GM10248 (cell line): ENCODE data around the gene LMO2.

Experiments
- CTCF ChIA-PET: fragments of 300-600 bp; sonication (Branson Sonifier 250); formaldehyde crosslinking; extraction: SDS; loops from one replicate; lab custom pipeline; 2021; ENCODE audit warnings: antibody characterized with exemption; lab: Yijun Ruan, JAX
- POLR2A ChIA-PET: fragments of 350-650 bp; sonication (Branson Sonifier 250); formaldehyde crosslinking; extraction: SDS; loops from one replicate; lab custom pipeline; 2020; ENCODE audit warnings: antibody characterized with exemption; lab: Yijun Ruan, JAX
- DNase-seq: peaks from one replicate; pipeline ENCODE4 v3.0.0; 2012; ENCODE audit errors: extremely low spot score
- TF ChIP-seq, protein P1 (sequence below): IDR thresholded peaks from 2 replicates; pipeline ENCODE4 v1.5.1; 2012; ENCODE audit warnings: mild to moderate bottlenecking, low read depth; ENCODE audit errors: extremely low read depth, missing control alignments, control extremely low read depth

The LMO2 gene

DNA sequence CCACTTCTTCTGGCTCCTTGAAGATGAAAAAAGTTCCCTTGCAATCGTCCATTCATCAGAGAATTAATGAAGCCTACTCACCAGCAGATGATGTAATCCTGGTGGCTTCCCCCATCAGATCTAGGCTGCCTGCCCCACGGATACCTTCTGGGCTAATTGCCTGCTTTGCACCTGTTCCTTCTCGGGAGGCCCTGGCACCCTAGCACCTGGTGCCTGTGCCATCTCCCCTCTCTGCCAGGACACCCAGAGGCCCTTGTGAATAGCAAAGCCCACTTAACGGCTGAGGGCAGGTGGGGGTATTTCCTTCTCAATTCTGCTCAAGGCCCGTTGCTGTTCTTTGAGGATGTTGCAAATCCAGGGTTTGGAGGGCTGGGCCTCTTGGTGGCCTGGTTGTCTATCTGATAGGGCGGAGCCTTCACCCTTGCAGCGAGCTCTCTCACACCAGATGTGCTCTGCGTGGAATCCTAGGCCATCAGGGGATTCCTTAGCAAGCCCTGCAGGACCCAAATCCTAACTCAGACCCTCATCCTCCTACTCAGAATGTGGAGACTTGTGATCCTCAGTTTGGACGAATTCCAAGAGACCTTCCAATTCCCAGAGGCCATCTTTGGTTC lies at the start of gene LMO2:
TSS of gene LMO2 (minus strand) at position 363 of the 614 bp plus-strand sequence. CDS start 22,360 bp downstream, outside the sequence.
- CTCF ChIA-PET: interaction anchor here (0.9 to 2.9 kb wide), 8 partner anchors 8 to 97 kb away, joined by 3 to 16 read pairs (median 4); no protein-coding TSS in a partner anchor

GRCh38 chr11:33940538-33940815 lies 48.6 kb upstream of the LMO2 start:
- TF ChIP-seq, protein P1, sequence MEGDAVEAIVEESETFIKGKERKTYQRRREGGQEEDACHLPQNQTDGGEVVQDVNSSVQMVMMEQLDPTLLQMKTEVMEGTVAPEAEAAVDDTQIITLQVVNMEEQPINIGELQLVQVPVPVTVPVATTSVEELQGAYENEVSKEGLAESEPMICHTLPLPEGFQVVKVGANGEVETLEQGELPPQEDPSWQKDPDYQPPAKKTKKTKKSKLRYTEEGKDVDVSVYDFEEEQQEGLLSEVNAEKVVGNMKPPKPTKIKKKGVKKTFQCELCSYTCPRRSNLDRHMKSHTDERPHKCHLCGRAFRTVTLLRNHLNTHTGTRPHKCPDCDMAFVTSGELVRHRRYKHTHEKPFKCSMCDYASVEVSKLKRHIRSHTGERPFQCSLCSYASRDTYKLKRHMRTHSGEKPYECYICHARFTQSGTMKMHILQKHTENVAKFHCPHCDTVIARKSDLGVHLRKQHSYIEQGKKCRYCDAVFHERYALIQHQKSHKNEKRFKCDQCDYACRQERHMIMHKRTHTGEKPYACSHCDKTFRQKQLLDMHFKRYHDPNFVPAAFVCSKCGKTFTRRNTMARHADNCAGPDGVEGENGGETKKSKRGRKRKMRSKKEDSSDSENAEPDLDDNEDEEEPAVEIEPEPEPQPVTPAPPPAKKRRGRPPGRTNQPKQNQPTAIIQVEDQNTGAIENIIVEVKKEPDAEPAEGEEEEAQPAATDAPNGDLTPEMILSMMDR: no peak
- ChIA-PET POLR2A (interaction anchor here (0.6 kb wide), 1 partner anchor 27 kb away, joined by 3 read pairs; no protein-coding TSS in a partner anchor), CTCF (interaction anchor here (1.0 to 2.4 kb wide), 3 partner anchors 9 to 83 kb away, joined by 4 to 10 read pairs (median 8); no protein-coding TSS in a partner anchor)
- DNase-seq: no peak

More for the DNA sequence above, at the start of gene LMO2:
- TF ChIP-seq, protein P1: no peak
- POLR2A ChIA-PET: no interaction called here
- no peak for DNase-seq

DNA sequence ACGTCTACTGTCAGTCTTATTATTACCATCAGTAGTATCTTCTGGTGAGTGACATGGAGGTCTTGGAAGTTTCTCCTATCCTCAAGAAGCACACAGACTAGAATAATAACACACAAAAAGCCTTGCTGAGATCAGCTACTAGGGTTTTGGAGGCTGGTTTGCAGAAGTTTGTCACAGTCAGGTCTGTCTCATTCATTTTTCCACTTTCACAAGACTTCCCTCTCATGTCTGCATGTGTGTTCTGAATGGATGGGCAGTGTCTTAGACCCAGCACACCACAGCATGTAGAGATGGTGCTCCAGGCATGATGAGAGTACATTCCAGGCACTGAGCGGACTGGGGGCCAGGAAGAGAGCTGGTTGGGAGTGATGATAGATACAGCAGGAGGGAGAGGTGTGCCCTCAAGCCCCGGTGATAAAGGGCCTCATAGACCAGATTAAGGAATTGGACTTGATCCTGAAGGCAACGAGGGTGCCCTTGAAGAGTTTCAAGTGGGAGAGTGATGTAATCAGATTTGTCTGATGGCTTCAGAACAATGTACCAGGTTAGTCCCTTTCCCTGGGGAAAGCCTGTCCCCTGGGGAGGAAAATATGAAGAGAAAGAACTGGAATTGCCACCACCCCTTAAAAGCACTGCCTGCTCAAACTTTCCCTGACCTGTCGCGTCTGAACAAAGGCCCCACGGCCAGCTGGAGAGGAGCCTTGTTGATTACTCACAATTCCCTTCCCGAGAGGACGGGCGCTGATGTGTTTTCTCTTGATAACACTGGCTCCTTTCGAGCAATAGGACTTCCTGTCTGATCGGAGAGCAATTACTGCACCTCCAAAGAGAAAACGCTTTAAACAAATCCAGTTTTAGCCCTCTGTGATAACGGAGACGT lies 45.1 kb upstream of the LMO2 start:
- DNase-seq: no peak
- TF ChIP-seq, protein P1: no peak
- CTCF ChIA-PET: interaction anchor here (0.7 to 2.5 kb wide), 9 partner anchors 8 to 51 kb away, joined by 3 to 9 read pairs (median 4); no protein-coding TSS in a partner anchor
- POLR2A ChIA-PET: no interaction called here

GRCh38 chr11:33935461-33936456 lies 43.9 kb upstream of the LMO2 start:
- ChIA-PET CTCF (interaction anchor here (1.0 to 2.7 kb wide), 10 partner anchors 10 to 63 kb away, joined by 3 to 11 read pairs (median 4); no protein-coding TSS in a partner anchor), POLR2A (no interaction called here)
- no peak for DNase-seq
- TF ChIP-seq, protein P1: no peak

GRCh38 chr11:33935005-33935404 lies 43.1 kb upstream of the LMO2 start:
- TF ChIP-seq, protein P1: no peak
- POLR2A ChIA-PET: no interaction called here
- CTCF ChIA-PET: interaction anchor here (0.8 to 2.7 kb wide), 11 partner anchors 9 to 77 kb away, joined by 3 to 11 read pairs (median 5); no protein-coding TSS in a partner anchor
- no peak for DNase-seq

GRCh38 chr11:33934450-33934849 lies 42.6 kb upstream of the LMO2 start:
- DNase-seq: no peak
- ChIA-PET CTCF (interaction anchor here (0.8 to 2.7 kb wide), 10 partner anchors 11 to 77 kb away, joined by 3 to 11 read pairs (median 4); no protein-coding TSS in a partner anchor), POLR2A (no interaction called here)
- TF ChIP-seq, protein P1: no peak
